OCI-LY1 (cell line): ENCODE results near the gene KCNK1.

Source experiments
- H2AFZ ChIP-seq: fragments of 200-600 bp; sonication (generic), shearing (Covaris generic); 2 replicates; pipeline ENCODE4 v1.6.0; 2014; ENCODE audit warnings: antibody characterized with exemption, mild to moderate bottlenecking, low read length
- H3F3A ChIP-seq: fragments of 200-600 bp; sonication (generic), shearing (Covaris generic); 2 replicates; pipeline ENCODE4 v1.6.0; 2014; ENCODE audit warnings: mild to moderate bottlenecking, antibody characterized with exemption, low read length, moderate library complexity; ENCODE audit not compliant: insufficient read depth
- H3K27ac ChIP-seq: fragments of 200-600 bp; sonication (generic); 2 replicates; pipeline ENCODE4 v1.5.1; 2014; ENCODE audit warnings: low read length, mixed run types, mild to moderate bottlenecking, low read depth; ENCODE audit not compliant: poor library complexity, severe bottlenecking
- H3K27me3 ChIP-seq: fragments of 200-600 bp; sonication (generic); 2 replicates; pipeline ENCODE4 v1.6.0; 2014; ENCODE audit warnings: antibody characterized with exemption, mild to moderate bottlenecking, low read length, moderate library complexity; ENCODE audit not compliant: insufficient read depth
- H3K36me3 ChIP-seq: fragments of 200-600 bp; sonication (generic); 2 replicates; pipeline ENCODE4 v1.6.1; 2014; ENCODE audit warnings: mild to moderate bottlenecking, antibody characterized with exemption, low read length, moderate library complexity, mixed read lengths; ENCODE audit not compliant: insufficient read depth
- H3K4me1 ChIP-seq: fragments of 200-600 bp; sonication (generic); 2 replicates; pipeline ENCODE4 v1.5.1; 2014; ENCODE audit warnings: mild to moderate bottlenecking, low read length, moderate library complexity; ENCODE audit not compliant: insufficient read depth, severe bottlenecking
- H3K4me2 ChIP-seq: fragments of 200-600 bp; sonication (generic), shearing (Covaris generic); 2 replicates; pipeline ENCODE4 v1.6.1; 2014; ENCODE audit warnings: low read length
- H3K4me3 ChIP-seq: fragments of 200-600 bp; sonication (generic); 2 replicates; pipeline ENCODE4 v1.5.1; 2014; ENCODE audit warnings: low read length, low read depth, mild to moderate bottlenecking, mixed read lengths; ENCODE audit not compliant: poor library complexity, severe bottlenecking
- H3K79me2 ChIP-seq: fragments of 200-600 bp; shearing (Covaris generic); 2 replicates; pipeline ENCODE4 v1.6.1; 2016; ENCODE audit warnings: mixed run types, low read length, mixed read lengths; ENCODE audit not compliant: insufficient read depth
- H3K9ac ChIP-seq: fragments of 200-600 bp; sonication (generic), shearing (Covaris generic); 2 replicates; pipeline ENCODE4 v1.6.1; 2014; ENCODE audit warnings: mild to moderate bottlenecking, low read length, mixed read lengths
- H3K9me2 ChIP-seq: fragments of 200-600 bp; sonication (generic), shearing (Covaris generic); 2 replicates; pipeline ENCODE4 v1.6.1; 2014; ENCODE audit warnings: low read depth, mild to moderate bottlenecking, low read length, mixed read lengths
- H3K9me3 ChIP-seq: fragments of 200-600 bp; shearing (Covaris generic); 2 replicates; pipeline ENCODE4 v1.6.1; 2014; ENCODE audit warnings: low read length, mixed read lengths
- H4K20me1 ChIP-seq: fragments of 200-600 bp; sonication (generic), shearing (Covaris generic); 2 replicates; pipeline ENCODE4 v1.6.0; 2016; ENCODE audit warnings: mild to moderate bottlenecking, low read length; ENCODE audit not compliant: insufficient read depth
- EZH2 ChIP-seq: fragments of 200-600 bp; sonication (generic), shearing (Covaris generic); IDR thresholded peaks from 2 replicates; pipeline ENCODE4 v1.8.0; 2017; ENCODE audit warnings: borderline replicate concordance, mixed run types, mild to moderate bottlenecking, antibody characterized with exemption, low read length, moderate library complexity, mixed read lengths
- TF ChIP-seq, protein P1 (sequence below): fragments of 200-600 bp; sonication (generic), shearing (Covaris generic); IDR thresholded peaks from 2 replicates; pipeline ENCODE4 v1.5.1; 2017; ENCODE audit warnings: mild to moderate bottlenecking, antibody characterized with exemption, low read length, moderate library complexity, mixed read lengths

KCNK1 gene

GRCh38 chr1:233661376-233662159, 47.7 kb downstream of the KCNK1 start:
- Histone ChIP-seq H3K9me2 (no peaks in the 10 kb centered on the region), H2AFZ (no peak overlapping the region), H3K4me3 (no peak overlapping the region), H3K27me3 (no peaks in the 10 kb centered on the region), H3K36me3 (no peaks in the 10 kb centered on the region), H3K27ac (no peak overlapping the region), H3K4me2 (no peak overlapping the region), H3K79me2 (no peaks in the 10 kb centered on the region), H3K9ac (no peak overlapping the region), H3F3A (no peaks in the 10 kb centered on the region), H4K20me1 (no peaks in the 10 kb centered on the region), H3K4me1 (no peaks in the 10 kb centered on the region), H3K9me3 (no peaks in the 10 kb centered on the region)
- TF ChIP-seq EZH2 = no peak
- TF ChIP-seq, protein P1, sequence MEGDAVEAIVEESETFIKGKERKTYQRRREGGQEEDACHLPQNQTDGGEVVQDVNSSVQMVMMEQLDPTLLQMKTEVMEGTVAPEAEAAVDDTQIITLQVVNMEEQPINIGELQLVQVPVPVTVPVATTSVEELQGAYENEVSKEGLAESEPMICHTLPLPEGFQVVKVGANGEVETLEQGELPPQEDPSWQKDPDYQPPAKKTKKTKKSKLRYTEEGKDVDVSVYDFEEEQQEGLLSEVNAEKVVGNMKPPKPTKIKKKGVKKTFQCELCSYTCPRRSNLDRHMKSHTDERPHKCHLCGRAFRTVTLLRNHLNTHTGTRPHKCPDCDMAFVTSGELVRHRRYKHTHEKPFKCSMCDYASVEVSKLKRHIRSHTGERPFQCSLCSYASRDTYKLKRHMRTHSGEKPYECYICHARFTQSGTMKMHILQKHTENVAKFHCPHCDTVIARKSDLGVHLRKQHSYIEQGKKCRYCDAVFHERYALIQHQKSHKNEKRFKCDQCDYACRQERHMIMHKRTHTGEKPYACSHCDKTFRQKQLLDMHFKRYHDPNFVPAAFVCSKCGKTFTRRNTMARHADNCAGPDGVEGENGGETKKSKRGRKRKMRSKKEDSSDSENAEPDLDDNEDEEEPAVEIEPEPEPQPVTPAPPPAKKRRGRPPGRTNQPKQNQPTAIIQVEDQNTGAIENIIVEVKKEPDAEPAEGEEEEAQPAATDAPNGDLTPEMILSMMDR = no peak

DNA sequence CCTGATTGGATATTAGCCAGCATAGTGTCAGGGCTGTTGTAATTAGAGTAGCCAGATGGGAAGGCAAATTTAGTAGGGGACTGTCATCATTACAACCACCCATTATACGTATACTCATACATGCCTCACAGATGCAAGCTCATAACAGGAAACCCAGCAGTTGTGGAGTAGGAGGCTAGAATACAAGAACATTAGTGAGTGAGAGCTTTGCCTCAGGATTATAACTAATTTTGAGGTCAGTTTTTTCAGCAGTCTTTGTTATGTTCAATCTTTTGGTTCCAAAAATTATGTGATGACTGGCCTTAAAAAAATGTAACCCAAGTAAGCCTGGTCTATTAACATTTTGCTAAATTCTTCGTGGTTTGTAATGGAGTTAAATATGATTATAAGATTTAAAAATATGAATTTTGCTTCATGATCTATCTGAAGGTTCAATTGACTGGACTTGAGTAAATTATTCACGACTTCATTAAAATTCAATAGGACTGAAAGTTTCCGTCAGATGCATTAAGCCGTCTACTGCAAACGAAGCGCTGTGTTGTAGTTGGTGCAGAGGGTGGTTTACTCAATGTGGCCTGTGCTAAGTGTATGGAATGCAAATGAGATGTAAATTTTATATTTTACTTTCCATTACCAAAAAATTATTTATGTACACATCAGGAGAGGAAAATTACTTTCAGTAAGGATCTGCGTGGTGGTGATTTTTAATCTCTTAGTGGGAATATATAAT, 48.8 kb downstream of the KCNK1 start:
- Histone ChIP-seq H3K36me3 (no peaks in the 10 kb centered on the region), H2AFZ (no peak overlapping the region), H3K4me2 (no peak overlapping the region), H4K20me1 (no peaks in the 10 kb centered on the region), H3K79me2 (no peaks in the 10 kb centered on the region), H3K9ac (no peak overlapping the region), H3F3A (no peaks in the 10 kb centered on the region), H3K27ac (no peak overlapping the region), H3K27me3 (no peaks in the 10 kb centered on the region), H3K9me3 (no peaks in the 10 kb centered on the region), H3K4me3 (no peak overlapping the region), H3K4me1 (no peaks in the 10 kb centered on the region), H3K9me2 (no peaks in the 10 kb centered on the region)
- no peak for TF ChIP-seq EZH2
- TF ChIP-seq, protein P1 = no peak

DNA sequence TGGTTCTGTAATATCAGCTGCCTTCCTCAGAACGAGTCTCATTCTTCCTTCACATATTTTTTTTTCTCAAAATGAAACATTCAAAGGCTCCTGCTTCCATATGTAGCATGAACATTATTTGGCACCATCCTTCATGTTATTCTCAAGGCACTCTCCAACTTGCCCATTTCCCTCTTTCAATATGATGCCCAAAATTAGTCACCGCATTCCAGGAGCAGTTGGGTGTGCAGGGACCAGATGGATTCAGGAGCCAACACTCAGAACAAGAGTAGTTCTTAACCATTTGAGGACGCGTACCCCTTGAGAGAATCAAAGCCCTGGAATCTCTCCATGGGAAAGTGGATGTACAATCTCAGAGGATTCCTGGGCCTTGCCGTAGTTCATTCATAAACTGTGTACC, 50.3 kb downstream of the KCNK1 start:
- no peak overlapping the region for H3K4me2 ChIP-seq
- H4K20me1 ChIP-seq = no peaks in the 10 kb centered on the region
- H3K9me3 ChIP-seq = no peaks in the 10 kb centered on the region
- H3F3A ChIP-seq = no peaks in the 10 kb centered on the region
- no peaks in the 10 kb centered on the region for H3K79me2 ChIP-seq
- no peaks in the 10 kb centered on the region for H3K9me2 ChIP-seq
- H3K27me3 ChIP-seq = no peaks in the 10 kb centered on the region
- H3K27ac ChIP-seq = no peak overlapping the region
- H3K9ac ChIP-seq = no peak overlapping the region
- H3K4me3 ChIP-seq = no peak overlapping the region
- TF ChIP-seq EZH2 = no peak
- TF ChIP-seq, protein P1 = no peak
- no peaks in the 10 kb centered on the region for H3K36me3 ChIP-seq
- H2AFZ ChIP-seq = no peak overlapping the region
- no peaks in the 10 kb centered on the region for H3K4me1 ChIP-seq
